OCI-M2 (cell line): ENCODE data around the gene CDRT4.

ENCODE experiments used
- DNase-seq: peaks from one replicate; lab custom pipeline; 2025; ENCODE audit not compliant: unreplicated experiment; lab: John Stamatoyannopoulos, UW

CDRT4 gene

DNA sequence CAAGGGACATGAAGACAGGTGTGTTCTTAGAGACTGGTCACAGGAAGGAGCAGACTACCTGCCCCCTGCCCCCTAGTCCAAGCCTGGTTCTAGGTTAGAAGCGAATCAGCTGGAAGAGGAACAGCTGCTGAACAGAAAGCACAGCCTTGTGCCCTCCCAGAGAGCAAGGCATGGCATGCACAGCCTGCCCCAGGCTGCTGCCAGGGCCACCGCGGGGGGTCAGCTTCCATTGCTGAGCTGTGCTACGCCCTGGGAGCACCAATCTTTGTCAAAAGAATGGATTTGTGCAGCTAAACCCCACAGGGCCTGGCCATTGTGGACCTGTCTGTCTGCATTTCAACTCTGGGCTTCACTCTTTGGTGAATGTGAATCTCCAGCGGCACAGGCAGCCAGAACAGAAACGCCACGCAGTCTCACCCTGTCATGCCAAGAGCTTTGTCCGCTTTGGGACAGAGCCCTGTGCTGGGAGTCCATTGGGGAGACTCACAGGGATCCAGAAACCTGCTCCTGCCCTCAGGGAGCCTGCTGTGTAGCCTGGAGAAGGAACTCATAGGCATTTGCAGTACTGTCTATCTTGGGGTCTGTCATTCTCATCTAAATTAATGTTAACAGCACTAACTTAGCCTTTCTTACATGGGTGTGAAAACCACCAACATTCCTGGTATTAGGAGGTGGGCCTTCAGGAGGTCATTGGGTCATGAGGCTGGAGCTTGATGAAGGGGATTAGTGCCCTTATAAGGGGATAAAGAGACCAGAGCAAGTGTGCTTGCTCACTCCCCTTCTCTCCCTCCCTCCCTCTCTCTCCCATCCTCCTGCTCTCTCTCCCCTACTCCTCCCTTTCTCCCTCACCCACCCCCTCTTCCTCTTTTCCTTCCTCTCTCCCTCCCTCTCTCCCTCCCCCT is 25.6 kb upstream of the CDRT4 start:
- DNase-seq = no peak

GRCh38 chr17:15492186-15492585 is 24.8 kb upstream of the CDRT4 start:
- no peak for DNase-seq

DNA sequence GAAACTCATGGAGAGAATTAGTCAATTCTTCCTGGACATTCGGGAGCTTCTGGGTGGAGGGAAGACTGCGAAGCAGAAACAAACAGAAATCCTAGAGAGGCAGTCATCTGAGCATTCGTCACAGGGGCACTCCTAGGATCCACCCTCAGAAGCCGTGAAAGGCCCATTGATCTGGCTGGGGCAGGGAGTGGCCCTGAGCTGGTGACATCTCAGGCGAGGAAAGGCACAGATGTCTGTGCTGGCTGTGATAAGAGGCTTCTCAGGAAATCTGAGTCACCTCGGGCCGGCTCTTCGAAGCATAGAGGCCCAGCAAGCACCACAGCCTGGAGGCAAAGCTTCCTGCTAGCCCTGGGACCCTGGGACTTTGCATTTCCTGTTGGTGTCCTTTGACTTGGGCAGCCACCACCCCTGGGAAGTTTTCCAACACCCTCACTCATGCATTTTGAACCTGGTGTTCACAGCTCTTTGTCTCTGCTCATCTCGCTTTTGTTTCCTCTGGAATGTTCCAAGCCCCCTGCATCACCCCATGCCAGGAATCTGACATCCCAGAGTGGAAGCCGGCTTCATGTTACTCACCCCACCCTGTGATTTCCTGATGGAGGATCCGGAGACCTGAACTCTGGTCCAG is 23.3 kb upstream of the CDRT4 start:
- DNase-seq = peak; percentile 38

DNA sequence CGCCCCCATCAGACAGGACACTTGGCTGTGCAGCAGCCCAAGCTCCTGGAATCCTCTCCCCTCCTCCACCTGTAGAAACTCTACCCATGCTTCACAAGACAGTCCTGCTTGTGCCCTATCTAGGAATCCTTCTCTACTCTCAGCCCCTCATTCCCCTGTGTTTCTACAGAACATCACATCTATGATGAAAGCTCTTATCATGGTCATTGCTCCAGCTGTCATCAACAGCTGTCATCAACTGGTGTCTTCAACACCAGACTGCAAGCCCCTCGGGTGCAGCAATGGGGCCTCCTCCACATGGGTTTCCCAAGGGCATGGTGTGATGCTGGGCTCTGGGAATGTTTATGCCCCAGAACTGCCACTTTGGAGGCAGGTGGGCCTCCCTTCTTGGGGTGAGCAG is 21.1 kb upstream of the CDRT4 start:
- DNase-seq = no peak

DNA sequence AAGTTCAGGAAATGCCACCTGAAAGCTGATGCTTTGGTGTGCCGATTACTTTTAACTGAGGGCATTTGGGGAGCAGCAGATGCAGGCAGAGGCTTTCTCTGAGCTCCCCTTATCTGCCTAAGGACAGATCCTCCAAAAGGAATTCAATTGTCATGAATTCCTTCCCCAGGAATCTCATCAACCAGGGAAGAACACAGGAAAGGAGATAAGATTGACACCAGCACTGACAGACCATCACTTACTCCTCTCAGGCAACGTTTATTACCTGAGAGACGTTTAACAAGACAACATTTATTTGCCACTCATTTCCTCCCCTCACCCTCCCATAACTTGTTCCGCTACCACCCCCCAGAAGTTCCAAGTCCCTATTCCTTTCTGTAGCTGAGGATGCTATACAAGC is 17.6 kb upstream of the CDRT4 start:
- DNase-seq = no peak

- no peak for DNase-seq
These were observed 16.0 kb upstream of the CDRT4 start for GRCh38 chr17:15483431-15483830.

- no peak for DNase-seq
These were observed 15.1 kb upstream of the CDRT4 start for GRCh38 chr17:15482476-15482875.

- no peak for DNase-seq
These were observed 14.1 kb upstream of the CDRT4 start for GRCh38 chr17:15481481-15481880.

GRCh38 chr17:15480204-15480603 is 12.8 kb upstream of the CDRT4 start:
- DNase-seq = no peak

DNA sequence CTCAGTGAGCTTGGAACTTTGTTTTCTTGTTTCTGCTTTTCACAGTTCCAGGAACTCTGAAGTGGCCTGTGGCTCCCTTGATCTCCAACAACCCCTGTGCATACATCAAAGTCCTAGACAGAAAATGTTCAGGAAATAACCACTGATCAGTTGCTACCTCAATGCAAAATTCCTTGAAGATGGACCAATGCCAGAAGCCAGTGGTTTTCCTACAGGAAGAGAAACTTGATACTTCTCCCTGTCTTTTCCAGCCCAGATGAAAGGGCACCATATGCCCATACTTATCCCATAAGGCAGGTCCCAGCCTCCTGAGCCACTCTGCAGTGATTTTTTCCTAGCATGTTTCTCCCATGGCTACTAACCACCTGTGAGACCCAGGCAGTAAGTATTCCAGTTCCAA is 12.3 kb upstream of the CDRT4 start:
- no peak for DNase-seq

DNA sequence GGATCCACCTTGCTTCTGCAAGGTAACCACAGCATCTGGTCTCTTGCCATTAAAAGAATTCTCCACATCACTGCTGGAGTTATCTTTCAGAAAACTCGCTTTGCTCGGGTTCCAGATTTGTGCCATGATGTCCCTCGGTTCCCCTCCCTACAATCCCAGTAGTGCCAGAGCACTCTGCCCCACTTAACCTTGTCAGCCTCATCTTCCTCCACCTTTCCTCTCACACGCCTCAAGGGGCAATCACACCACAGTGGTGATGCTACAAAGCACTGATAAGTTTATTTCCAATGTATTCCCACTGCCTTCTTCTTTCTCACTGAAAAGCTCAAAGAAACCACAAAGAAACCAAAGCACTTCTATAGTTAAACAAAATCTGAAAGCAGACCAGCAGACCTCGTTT is 11.4 kb upstream of the CDRT4 start:
- no peak for DNase-seq

DNA sequence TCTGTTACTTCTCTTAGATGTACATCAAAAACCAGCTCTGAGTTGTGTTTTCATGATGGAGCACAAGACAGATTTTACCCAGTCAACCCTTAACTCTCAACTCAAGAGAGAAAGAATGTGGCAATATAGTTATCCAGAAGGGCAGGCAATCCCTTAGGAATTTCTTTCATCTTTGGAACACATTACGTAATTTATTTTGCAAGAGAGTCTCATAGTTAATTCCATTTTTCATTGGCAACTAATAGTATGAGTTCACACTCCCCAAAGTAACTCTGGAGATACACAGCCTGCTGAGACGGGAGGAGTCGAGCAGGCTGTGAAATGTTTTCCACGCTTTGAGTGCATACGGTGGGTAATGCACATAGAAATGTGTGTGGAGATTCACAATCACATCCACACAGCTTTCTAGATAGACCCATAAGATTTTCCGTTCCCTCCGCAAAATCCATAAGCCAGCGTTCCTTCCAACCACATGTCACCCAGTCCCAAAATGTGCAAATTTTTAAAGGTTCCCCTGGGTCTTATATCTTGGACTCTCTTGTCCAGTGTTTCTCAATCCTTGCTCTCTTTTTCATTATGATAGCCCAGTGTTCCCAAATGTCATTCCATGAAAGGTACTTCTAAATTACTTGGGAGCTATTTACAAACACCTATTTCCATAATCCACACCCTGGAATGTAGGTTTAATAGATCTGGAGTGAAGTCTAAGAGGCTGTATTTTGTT is 8.4 kb upstream of the CDRT4 start:
- no peak for DNase-seq

DNA sequence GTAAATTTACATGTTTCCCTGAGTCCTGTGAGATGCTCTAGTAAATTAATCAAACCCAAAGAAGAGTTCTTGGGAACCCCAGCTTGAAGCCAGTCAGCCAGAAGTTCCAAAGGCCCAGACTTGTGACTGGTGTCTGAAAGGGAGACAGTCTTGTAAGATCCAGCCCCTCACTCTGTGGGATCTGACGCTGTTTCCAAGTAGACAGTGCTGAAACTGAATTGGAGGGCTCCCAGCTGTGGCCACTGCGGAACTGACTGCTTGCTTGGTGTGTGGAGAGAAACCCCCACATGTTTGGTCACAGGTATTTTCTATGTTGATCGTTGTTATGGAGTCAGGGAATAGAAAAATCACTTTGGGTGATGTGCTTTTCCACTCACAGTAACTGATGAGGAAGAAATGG is 5.5 kb upstream of the CDRT4 start:
- no peak for DNase-seq

DNA sequence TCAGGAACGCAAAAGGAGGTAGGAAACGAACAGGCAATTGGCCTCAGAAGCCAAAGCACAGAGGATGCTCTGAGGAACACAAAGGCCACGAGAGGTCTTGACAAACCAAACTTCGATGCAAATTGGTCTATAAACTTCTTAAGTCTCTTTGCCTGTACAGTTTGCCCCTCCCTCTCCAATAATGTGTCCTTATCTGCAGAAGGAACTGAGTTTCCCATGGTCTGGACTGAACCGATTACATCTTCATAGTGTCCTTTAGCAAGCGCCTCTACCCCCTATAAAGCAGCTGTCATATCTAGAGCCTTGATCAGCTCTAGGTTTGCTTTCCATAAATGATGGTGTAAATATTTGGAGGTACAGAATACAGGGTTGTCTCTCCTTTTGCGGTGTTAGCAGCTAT is 3.1 kb upstream of the CDRT4 start:
- DNase-seq = no peak

DNA sequence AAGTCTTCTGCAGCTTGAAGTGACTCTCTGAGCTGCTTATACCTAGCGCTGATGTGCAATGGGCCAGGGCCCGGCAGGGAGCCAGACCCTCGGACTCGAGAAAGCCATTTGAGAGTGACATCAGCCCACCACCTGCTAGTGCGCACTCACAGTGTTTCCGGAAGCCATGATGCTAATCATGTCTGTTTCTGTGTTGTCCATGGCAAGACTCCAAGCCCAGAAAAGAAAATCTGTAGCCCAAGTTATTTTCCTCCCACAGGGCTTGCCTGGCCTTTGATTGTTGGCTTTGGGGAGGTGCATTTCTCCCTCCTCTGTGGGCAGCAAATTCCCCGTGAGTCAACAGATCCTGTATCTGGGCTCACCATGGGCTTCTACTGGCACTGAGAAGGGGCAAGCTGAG is 1.8 kb upstream of the CDRT4 start:
- no peak for DNase-seq

- DNase-seq = no peak
These were observed 705 bp upstream of the CDRT4 start for GRCh38 chr17:15468126-15468525.

DNA sequence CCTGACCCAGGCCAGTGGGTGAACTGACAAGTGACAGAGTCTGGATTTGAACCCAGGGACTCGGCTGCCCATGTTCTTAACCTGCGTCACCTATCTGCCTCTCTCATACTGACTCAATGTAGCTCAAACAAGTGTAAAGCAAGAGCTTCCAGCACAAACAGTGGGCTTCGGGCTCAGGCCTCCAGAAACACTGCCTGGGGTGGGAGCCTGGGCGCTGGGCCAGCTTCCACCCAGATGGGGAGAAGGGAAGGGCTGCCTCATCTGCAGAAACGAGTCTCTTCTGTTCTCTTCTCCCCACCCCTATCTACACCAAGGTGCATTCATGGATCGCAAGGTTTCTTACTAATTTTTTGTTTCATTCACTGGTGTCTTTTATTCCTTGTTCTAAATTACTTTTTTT is 1.3 kb downstream of the CDRT4 start:
- no peak for DNase-seq

- DNase-seq = no peak
These were observed 2.2 kb downstream of the CDRT4 start for GRCh38 chr17:15465045-15465701.

DNA sequence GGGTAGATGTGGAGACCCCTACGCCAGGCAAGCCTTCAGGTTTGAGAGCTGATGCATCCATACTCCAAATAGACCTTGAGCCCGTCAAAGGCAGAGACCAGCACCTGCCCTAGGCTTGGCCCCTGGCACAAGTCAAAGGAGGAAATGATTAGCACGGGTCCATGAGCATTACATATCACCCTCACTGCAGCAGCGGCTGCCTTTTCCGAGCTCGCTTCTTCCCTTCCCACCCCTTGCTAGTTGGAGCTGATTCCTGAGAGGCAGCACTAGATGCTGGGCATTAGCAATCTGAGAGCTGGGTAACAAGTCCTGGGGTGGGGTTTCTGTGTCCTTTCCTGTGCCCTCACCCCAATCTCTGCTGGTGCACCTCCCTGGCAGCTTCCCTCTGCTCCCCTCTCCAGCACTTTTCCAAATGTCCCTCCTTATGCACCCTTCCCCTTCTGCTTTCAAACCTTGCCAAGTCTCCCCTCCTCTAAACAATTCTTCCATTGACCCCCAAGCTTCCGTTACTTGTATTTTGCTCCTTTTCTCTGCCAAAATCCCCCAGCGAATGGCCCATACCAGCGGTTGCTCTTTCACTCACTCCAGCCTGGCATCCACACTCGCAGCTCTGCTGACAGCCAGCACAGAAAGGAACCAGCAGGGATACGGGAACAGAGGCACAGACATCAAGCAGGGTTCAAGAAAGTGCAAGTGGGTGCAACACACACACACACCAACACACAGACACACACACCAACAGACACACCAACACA is 3.0 kb downstream of the CDRT4 start:
- DNase-seq = no peak

GRCh38 chr17:15462976-15463772 is 4.2 kb downstream of the CDRT4 start:
- no peak for DNase-seq
